Right lobe of liver (tissue), 6 donors: ENCODE results near the gene DGKE. TPM values are rescaled to one million over a fixed set of nuclear protein-coding genes. Genes with fewer than 3 reads are reported as not detected.

Experiments
- ATAC-seq, 4 donors: fragments of 200-7000 bp; cut with Tn5 transposase; one replicate each; pipeline ENCODE4 v1.9.1; 2020; ENCODE audit warnings: mild to moderate bottlenecking in 4 of 4, moderate library complexity in 4 of 4
- DNase-seq, 3 donors: peaks; one replicate each; pipeline ENCODE4 v3.0.0-alpha.2; 2020
- H3K27ac ChIP-seq, 3 donors: fragments of 200-600 bp; one replicate each; pipeline ENCODE4 v1.8.0; 2022
- H3K27me3 ChIP-seq, 2 donors: fragments of 200-600 bp; one replicate each; pipeline ENCODE4 v1.8.0; 2022
- H3K36me3 ChIP-seq, 4 donors: fragments of 200-600 bp; sonication (generic) in 1 of 4; one replicate each; pipeline versions ENCODE4 v1.5.1 to v1.8.0; 2017 to 2022; ENCODE audit warnings: control low read depth in 1 of 4
- H3K4me1 ChIP-seq, 4 donors: fragments of 200-600 bp; sonication (generic) in 1 of 4; one replicate each; pipeline versions ENCODE4 v1.5.1 to v1.8.0; 2017 to 2022; ENCODE audit warnings: control low read depth in 1 of 4
- H3K4me3 ChIP-seq, 3 donors: fragments of 200-600 bp; one replicate each; pipeline ENCODE4 v1.8.0; 2022
- H3K9me3 ChIP-seq, 4 donors: fragments of 200-600 bp; sonication (generic) in 1 of 4; one replicate each; pipeline versions ENCODE4 v1.5.1 to v1.8.0; 2017 to 2022; ENCODE audit warnings: control low read depth in 1 of 4
- CTCF ChIP-seq, 4 donors: fragments of 200-600 bp in 3 of 4; fragments of 450-650 bp in 1 of 4; IDR thresholded peaks; one replicate each; pipeline versions ENCODE4 v1.5.1 to v1.8.0; 2016 to 2022; ENCODE audit warnings: antibody characterized with exemption in 4 of 4, mild to moderate bottlenecking in 2 of 4
- POLR2A ChIP-seq: fragments of 450-650 bp; IDR thresholded peaks from one replicate; pipeline ENCODE4 v1.6.1; 2017; ENCODE audit warnings: antibody characterized with exemption, mild to moderate bottlenecking
- WGBS: methylation state at CpG from one replicate; pipeline ENCODE4 v1.1.6; 2018; ENCODE audit warnings: low coverage, low lambda C conversion rate; ENCODE audit not compliant: insufficient coverage; ENCODE audit errors: missing lambda C conversion rate; 5-methylcytosine and 5-hydroxymethylcytosine counted together
- intact Hi-C, 2 donors: fragments of 100-400 bp; cut with DNase I; formaldehyde crosslinking; loops; one replicate each; pipeline versions ENCODE4 v1.11.2 to v1.14.1; 2022
- total RNA-seq, 6 experiments: library from RNA; depleted of rRNA in 2 of 6; stranded (reverse); fragments of >200 nt in 2 of 6; fragmentation: NEBNext Ultra II Directional in 3 of 6; extraction: Animal tissue kit (Norgen Biotek cat#: 25700) in 3 of 6; gene quantifications; one replicate each; pipeline versions ENCODE4 v1.1.0 to v1.2.4, GENCODE V29; 2016 to 2023
- donor health status: DM: no; HTN: yes; CAD: no.
- donor health status: DM: no; HTN: no; CAD: no.
- donor health status: DM: no; HTN: no; CAD: no.
- donor health status: DM: no; HTN: yes; CAD: no.
- donor health status: DM: no; HTN: yes; CAD: no.

DGKE gene
- total RNA-seq, 6 experiments from 2014 or later: 2.2 to 10.4 (median 3.4) TPM

GRCh38 chr17:56833057-56833808 is 718 bp upstream of the DGKE start:
- TF ChIP-seq POLR2A: peak; percentile 32
- peak in 1 of 4 donors; percentile 2 for TF ChIP-seq CTCF (IDR thresholded peaks at IDR 0.05)
- Histone ChIP-seq H3K4me1 (peaks cover 0 to 12% (median 6%) of the 10 kb centered on the region in 4 donors), H3K36me3 (no peaks in the 10 kb centered on the region), H3K27ac (peak overlapping the region; percentile 84 to 94 (median 88)), H3K4me3 (peak overlapping the region; percentile 64 to 77 (median 69)), H3K27me3 (no peaks in the 10 kb centered on the region), H3K9me3 (no peaks in the 10 kb centered on the region)
- ATAC-seq (peak; percentile 26 to 49 (median 42)), DNase-seq (peak; percentile 68 to 74 (median 69))
- 0% methylated on average over 17 of the region's 95 CpGs for WGBS
- intact Hi-C loops: no loop called here

DNA sequence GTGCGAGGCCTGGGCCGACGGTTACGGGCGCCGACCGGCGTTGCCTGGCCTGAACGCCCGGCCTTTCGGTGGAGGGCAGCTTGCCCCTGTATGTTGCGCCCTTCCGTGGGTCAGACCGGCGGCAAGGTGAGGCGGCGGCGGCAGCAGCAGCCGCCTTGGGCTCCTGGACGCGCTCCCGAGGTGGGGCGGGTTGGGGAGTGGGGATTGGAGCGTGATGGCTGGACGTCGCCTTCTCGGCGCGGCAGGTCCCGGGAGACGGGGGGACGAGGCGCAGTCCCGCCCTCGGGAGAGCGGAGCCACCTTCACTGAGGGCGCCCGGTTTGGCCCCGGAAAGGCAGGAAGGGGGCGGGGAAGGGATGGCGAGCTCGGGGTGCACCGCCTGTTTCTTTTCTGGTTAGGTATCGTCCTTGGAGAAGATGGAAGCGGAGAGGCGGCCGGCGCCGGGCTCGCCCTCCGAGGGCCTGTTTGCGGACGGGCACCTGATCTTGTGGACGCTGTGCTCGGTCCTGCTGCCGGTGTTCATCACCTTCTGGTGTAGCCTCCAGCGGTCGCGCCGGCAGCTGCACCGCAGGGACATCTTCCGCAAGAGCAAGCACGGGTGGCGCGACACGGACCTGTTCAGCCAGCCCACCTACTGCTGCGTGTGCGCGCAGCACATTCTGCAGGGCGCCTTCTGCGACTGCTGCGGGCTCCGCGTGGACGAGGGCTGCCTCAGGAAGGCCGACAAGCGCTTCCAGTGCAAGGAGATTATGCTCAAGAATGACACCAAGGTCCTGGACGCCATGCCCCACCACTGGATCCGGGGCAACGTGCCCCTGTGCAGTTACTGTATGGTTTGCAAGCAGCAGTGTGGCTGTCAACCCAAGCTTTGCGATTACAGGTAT is 671 bp downstream of the DGKE start:
- Histone ChIP-seq H3K9me3 (no peaks in the 10 kb centered on the region), H3K27me3 (no peaks in the 10 kb centered on the region), H3K36me3 (no peaks in the 10 kb centered on the region), H3K4me1 (peaks cover 0 to 12% (median 6%) of the 10 kb centered on the region in 4 donors), H3K4me3 (peak overlapping the region; percentile 64 to 77 (median 69)), H3K27ac (peak overlapping the region; percentile 44 to 84 (median 80))
- DNase-seq (peak; percentile 61 to 82 (median 74)), ATAC-seq (peak; percentile 10 to 45 (median 28))
- TF ChIP-seq POLR2A (no peak), CTCF (IDR thresholded peaks at IDR 0.05) (peak in 2 of 4 donors; percentile 14 to 31)
- intact Hi-C loops: no loop called here
- no CpG with 5 or more reads among the region's 81 CpGs for WGBS

GRCh38 chr17:56835264-56835585 is 1.3 kb downstream of the DGKE start:
- H3K27me3 ChIP-seq: no peaks in the 10 kb centered on the region
- no peaks in the 10 kb centered on the region for H3K9me3 ChIP-seq
- peak overlapping the region; percentile 44 to 84 (median 80) for H3K27ac ChIP-seq
- H3K36me3 ChIP-seq: no peaks in the 10 kb centered on the region
- TF ChIP-seq POLR2A: no peak
- TF ChIP-seq CTCF (IDR thresholded peaks at IDR 0.05): no peak
- WGBS: 56% methylated on average over 4 of the region's 7 CpGs
- ATAC-seq: no peak
- no peak for DNase-seq
- peaks cover 0 to 12% (median 6%) of the 10 kb centered on the region in 4 donors for H3K4me1 ChIP-seq
- intact Hi-C loops: no loop called here
- H3K4me3 ChIP-seq: peak overlapping the region; percentile 64 to 77 (median 69)

DNA sequence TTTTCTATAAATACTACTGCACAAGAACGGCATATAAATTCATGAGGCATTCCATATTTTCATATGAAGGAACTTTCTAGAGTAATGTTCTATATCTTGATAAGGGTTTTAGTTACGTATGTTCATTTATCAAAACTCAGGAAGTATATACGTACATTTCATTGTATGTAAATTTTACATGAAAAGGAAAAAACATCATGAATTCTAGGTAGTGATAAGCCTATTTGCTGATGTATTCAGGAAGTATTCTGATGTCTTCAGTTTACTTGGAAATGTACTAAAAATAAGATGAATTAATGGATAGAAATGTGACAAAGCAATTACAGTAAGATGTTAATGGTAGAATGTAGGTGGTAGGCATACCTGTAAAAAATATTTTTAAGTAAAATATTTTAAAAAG is 4.7 kb downstream of the DGKE start:
- ATAC-seq: no peak
- intact Hi-C loops: no loop called here
- no peak overlapping the region for H3K4me3 ChIP-seq
- H3K36me3 ChIP-seq: peaks cover 0 to 5% (median under 1%) of the 10 kb centered on the region in 4 donors
- TF ChIP-seq CTCF (IDR thresholded peaks at IDR 0.05) (no peak), POLR2A (no peak)
- H3K27ac ChIP-seq: peak overlapping the region in 1 of 3 donors; percentile 2
- H3K27me3 ChIP-seq: no peaks in the 10 kb centered on the region
- DNase-seq: no peak
- peaks cover 0 to 4% (median 2%) of the 10 kb centered on the region in 4 donors for H3K4me1 ChIP-seq
- 69% methylated on average over 3 of the region's 3 CpGs for WGBS
- no peaks in the 10 kb centered on the region for H3K9me3 ChIP-seq
